ENCODE data around the gene MEMO1. TPM values are rescaled to one million over a fixed set of nuclear protein-coding genes. Genes with fewer than 3 reads are reported as not detected.

The MEMO1 gene
- total and polyA plus RNA-seq, 9 of the 15 experiments (the other 6 are each of a cell fraction or from before 2014, with no cell fraction given), result 22.1 to 87.7 (median 61.2) TPM

DNA sequence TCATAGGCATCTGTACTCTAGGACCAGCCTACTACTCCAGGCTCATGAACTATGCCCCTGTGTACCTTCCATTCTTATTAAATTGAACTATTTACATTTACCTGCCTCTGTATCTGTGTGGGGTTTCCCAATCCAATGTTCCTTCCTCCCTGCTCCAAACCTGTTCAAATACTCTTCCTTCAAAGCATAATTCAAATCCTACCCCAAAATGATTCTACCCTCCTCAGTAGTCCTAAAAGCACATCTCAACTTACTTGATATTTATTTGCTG is 3.8 kb downstream of the MEMO1 start (continued):
- TF ChIP-seq, protein P1, sequence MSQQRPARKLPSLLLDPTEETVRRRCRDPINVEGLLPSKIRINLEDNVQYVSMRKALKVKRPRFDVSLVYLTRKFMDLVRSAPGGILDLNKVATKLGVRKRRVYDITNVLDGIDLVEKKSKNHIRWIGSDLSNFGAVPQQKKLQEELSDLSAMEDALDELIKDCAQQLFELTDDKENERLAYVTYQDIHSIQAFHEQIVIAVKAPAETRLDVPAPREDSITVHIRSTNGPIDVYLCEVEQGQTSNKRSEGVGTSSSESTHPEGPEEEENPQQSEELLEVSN (IDR thresholded peaks at IDR 0.05; ENCODE audit: borderline replicate concordance in 1 of 2, extremely low read depth in 1 of 2, insufficient read depth in 1 of 2, insufficient read length in 1 of 2, low read depth in 1 of 2, low read length in 1 of 2, poor library complexity in 1 of 2, severe bottlenecking in 1 of 2), result no peak
- TF ChIP-seq, protein P2, sequence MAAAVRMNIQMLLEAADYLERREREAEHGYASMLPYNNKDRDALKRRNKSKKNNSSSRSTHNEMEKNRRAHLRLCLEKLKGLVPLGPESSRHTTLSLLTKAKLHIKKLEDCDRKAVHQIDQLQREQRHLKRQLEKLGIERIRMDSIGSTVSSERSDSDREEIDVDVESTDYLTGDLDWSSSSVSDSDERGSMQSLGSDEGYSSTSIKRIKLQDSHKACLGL (CRISPR knock-in tag; IDR thresholded peaks at IDR 0.05; ENCODE audit: borderline replicate concordance, poor library complexity, severe bottlenecking), result no peak

DNA sequence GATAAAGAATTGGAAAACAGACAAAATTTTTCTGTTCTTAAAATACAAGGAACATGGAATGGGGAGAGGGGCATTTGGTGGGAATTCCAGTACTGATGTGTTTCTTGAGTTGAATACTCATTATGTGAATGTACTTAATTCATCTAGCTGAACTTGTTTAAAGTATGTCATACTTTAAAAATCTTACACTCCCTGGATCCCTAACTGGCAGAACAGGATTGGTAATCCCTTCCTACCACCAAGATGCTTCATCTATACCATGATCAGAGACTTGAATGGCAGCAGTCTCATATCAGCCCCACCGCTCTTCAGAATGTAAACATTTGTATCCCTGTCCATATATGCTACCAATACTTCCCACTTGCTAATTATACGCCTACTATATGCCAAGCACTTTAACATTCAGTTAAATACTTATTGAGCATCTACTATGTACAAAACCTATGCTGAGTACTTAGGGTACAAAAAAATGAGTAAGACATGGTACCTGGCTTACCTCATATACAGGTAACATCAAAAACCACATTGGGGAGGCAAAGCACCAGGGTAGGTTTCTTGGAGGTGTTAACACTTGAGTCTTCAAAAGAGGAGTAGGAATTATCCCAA is 5.3 kb downstream of the MEMO1 start:
- Histone ChIP-seq H3K9me1 (ENCODE audit: control insufficient read depth, insufficient read depth, low read length) (no peaks in the 10 kb centered on the region), H3K4me1 (replicated peaks in 1 of 2; ENCODE audit: control insufficient read depth in 2 of 2, insufficient read depth in 2 of 2, low read length in 2 of 2) (peaks cover 8 to 13% of the 10 kb centered on the region in 2 experiments; a peak in 3 of 5 replicates), H3K9me3 (replicated peaks; ENCODE audit: control insufficient read depth, insufficient read depth, low read depth, low read length) (no peaks in the 10 kb centered on the region), H2AFZ (ENCODE audit: low read depth, low read length) (no peak overlapping the region), H3K9ac (ENCODE audit: insufficient read depth in 1 of 2, low read depth in 2 of 2, low read length in 2 of 2) (no peak overlapping the region), H3K36me3 (ENCODE audit: control insufficient read depth, insufficient read depth, low read length) (peaks cover 11% of the 10 kb centered on the region; the same call in 2 of the 3 replicates), H3K27me3 (ENCODE audit: control insufficient read depth in 2 of 2, insufficient read depth in 2 of 2, low read length in 2 of 2) (no peaks in the 10 kb centered on the region), H3K27ac (ENCODE audit: extremely low read depth, low read depth, low read length) (no peak overlapping the region), H4K20me1 (replicated peaks; ENCODE audit: control insufficient read depth, insufficient read depth, low read length) (peaks cover 12% of the 10 kb centered on the region), H3K4me2 (ENCODE audit: insufficient read depth, low read length) (no peak overlapping the region), H3K4me3 (no peak overlapping the region), H3K79me2 (ENCODE audit: control insufficient read depth, insufficient read depth, low read length) (peaks cover 90% of the 10 kb centered on the region)
- FAIRE-seq (no peak), ATAC-seq (no peak), DNase-seq (ENCODE audit: extremely low read depth in 1 of 4, low spot score in 3 of 4) (no peak)
- in situ Hi-C loops (cut with MboI), result no loop called here
- no TSS peak for BruUV-seq (replicated peaks)
- POLR2A ChIA-PET, result interaction anchor here (0.6 kb wide), 1 partner anchor 34 kb away, joined by 3 read pairs; the partner anchor contains the start of gene DPY30
- CTCF ChIA-PET (ENCODE audit: low intra/inter-chr PET ratio), result no interaction called here
- intact Hi-C loops (cut with micrococcal nuclease), result loop anchor here (10.0 kb wide), 1 partner anchor 121 kb away; no protein-coding TSS in a partner anchor
- 88% methylated on average over 2 of the region's 2 CpGs for whole genome bisulfite sequencing (ENCODE audit: insufficient coverage, low coverage, missing lambda C conversion rate)
- TF ChIP-seq SIN3B (IDR thresholded peaks at IDR 0.05; ENCODE audit: low read depth) (no peak), BHLHE40 (IDR thresholded peaks at IDR 0.05; ENCODE audit: low read length) (no peak), BCOR (IDR thresholded peaks at IDR 0.05) (no peak), ARID1B (IDR thresholded peaks at IDR 0.05) (no peak), YY1 (IDR thresholded peaks at IDR 0.05; ENCODE audit: borderline replicate concordance in 1 of 3, control insufficient read depth in 1 of 3, extremely low read depth in 1 of 3, insufficient read depth in 3 of 3, insufficient read length in 1 of 3, insufficient replicate concordance in 2 of 3, low read depth in 1 of 3, low read length in 2 of 3) (no peak), ZNF354B (CRISPR knock-in tag; IDR thresholded peaks at IDR 0.05) (no peak), PHF8 (IDR thresholded peaks at IDR 0.05; ENCODE audit: borderline replicate concordance, low read length) (no peak), ZNF146 (CRISPR knock-in tag; IDR thresholded peaks at IDR 0.05; ENCODE audit: unreplicated experiment) (no peak), TSC22D4 (tag; IDR thresholded peaks at IDR 0.05) (no peak), E2F3 (CRISPR knock-in tag; IDR thresholded peaks at IDR 0.05) (no peak)
- TF ChIP-seq, protein P3, sequence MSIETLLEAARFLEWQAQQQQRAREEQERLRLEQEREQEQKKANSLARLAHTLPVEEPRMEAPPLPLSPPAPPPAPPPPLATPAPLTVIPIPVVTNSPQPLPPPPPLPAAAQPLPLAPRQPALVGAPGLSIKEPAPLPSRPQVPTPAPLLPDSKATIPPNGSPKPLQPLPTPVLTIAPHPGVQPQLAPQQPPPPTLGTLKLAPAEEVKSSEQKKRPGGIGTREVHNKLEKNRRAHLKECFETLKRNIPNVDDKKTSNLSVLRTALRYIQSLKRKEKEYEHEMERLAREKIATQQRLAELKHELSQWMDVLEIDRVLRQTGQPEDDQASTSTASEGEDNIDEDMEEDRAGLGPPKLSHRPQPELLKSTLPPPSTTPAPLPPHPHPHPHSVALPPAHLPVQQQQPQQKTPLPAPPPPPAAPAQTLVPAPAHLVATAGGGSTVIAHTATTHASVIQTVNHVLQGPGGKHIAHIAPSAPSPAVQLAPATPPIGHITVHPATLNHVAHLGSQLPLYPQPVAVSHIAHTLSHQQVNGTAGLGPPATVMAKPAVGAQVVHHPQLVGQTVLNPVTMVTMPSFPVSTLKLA (conservative IDR thresholded peaks at IDR 0.05), result no peak
- TF ChIP-seq, protein P4, sequence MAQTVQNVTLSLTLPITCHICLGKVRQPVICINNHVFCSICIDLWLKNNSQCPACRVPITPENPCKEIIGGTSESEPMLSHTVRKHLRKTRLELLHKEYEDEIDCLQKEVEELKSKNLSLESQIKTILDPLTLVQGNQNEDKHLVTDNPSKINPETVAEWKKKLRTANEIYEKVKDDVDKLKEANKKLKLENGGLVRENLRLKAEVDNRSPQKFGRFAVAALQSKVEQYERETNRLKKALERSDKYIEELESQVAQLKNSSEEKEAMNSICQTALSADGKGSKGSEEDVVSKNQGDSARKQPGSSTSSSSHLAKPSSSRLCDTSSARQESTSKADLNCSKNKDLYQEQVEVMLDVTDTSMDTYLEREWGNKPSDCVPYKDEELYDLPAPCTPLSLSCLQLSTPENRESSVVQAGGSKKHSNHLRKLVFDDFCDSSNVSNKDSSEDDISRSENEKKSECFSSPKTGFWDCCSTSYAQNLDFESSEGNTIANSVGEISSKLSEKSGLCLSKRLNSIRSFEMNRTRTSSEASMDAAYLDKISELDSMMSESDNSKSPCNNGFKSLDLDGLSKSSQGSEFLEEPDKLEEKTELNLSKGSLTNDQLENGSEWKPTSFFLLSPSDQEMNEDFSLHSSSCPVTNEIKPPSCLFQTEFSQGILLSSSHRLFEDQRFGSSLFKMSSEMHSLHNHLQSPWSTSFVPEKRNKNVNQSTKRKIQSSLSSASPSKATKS (CRISPR knock-in tag; IDR thresholded peaks at IDR 0.05), result no peak
